SW480 (cell line): ENCODE data around the gene ATP5ME.

Experiments
- DNase-seq: peaks from one replicate; pipeline ENCODE4 v3.0.0-alpha.2; 2016; ENCODE audit warnings: low spot score

ATP5ME gene

GRCh38 chr4:633976-634598 lies 40.0 kb downstream of the ATP5ME start:
- DNase-seq: no peak

- DNase-seq: no peak
Observed at GRCh38 chr4:633406-633805, 40.7 kb downstream of the ATP5ME start.

- DNase-seq: no peak
Observed at GRCh38 chr4:632926-633325, 41.1 kb downstream of the ATP5ME start.

- DNase-seq: no peak
Observed at GRCh38 chr4:632196-632790, 41.8 kb downstream of the ATP5ME start.

- no peak for DNase-seq
Observed at GRCh38 chr4:630656-631055, 43.4 kb downstream of the ATP5ME start.

- DNase-seq: no peak
Observed at GRCh38 chr4:629915-630641, 44.0 kb downstream of the ATP5ME start.

GRCh38 chr4:629636-629914 lies 44.5 kb downstream of the ATP5ME start:
- no peak for DNase-seq

- DNase-seq: no peak
Observed at GRCh38 chr4:628821-629635, 45.0 kb downstream of the ATP5ME start.

- DNase-seq: no peak
Observed at GRCh38 chr4:628311-628741, 45.8 kb downstream of the ATP5ME start.

GRCh38 chr4:627347-628125 lies 46.5 kb downstream of the ATP5ME start:
- DNase-seq: no peak

- DNase-seq: no peak
Observed at GRCh38 chr4:626201-627091, 47.6 kb downstream of the ATP5ME start.

GRCh38 chr4:625631-626161 lies 48.4 kb downstream of the ATP5ME start:
- DNase-seq: no peak

- no peak for DNase-seq
Observed at GRCh38 chr4:624705-625590, 49.1 kb downstream of the ATP5ME start, which contains the start of gene PDE6B. Gene PDE6B (plus strand): TSS chr4:625573. CDS start chr4:625627, 54 bp downstream.

GRCh38 chr4:623914-624566 lies 50.0 kb downstream of the ATP5ME start:
- no peak for DNase-seq

- no peak for DNase-seq
Observed at GRCh38 chr4:622996-623913, 50.8 kb downstream of the ATP5ME start.
